KMS-11 (cell line): ENCODE data around the gene TGM6.

ENCODE experiments used
- H2AFZ ChIP-seq: fragments of 200-600 bp; sonication (generic); 2 replicates; pipeline ENCODE4 v1.6.1; 2016; ENCODE audit warnings: antibody characterized with exemption, mixed run types, low read depth
- H3K27ac ChIP-seq: fragments of 200-600 bp; sonication (generic); 2 replicates; pipeline ENCODE4 v1.6.1; 2016; ENCODE audit warnings: mild to moderate bottlenecking, mixed run types
- H3K27me3 ChIP-seq: fragments of 200-600 bp; sonication (generic); 2 replicates; pipeline ENCODE4 v1.6.1; 2017; ENCODE audit warnings: mild to moderate bottlenecking, low read depth, mixed run types, moderate library complexity; ENCODE audit not compliant: insufficient read depth
- H3K36me3 ChIP-seq: fragments of 200-600 bp; sonication (generic); 2 replicates; pipeline ENCODE4 v1.6.1; 2017; ENCODE audit warnings: mild to moderate bottlenecking, mixed run types; ENCODE audit not compliant: insufficient read depth
- H3K4me1 ChIP-seq: fragments of 200-600 bp; sonication (generic); 2 replicates; pipeline ENCODE4 v1.6.1; 2016; ENCODE audit warnings: mild to moderate bottlenecking, low read depth, mixed run types; ENCODE audit not compliant: poor library complexity, severe bottlenecking
- H3K4me2 ChIP-seq: fragments of 200-600 bp; sonication (generic); 2 replicates; pipeline ENCODE4 v1.7.0; 2016; ENCODE audit warnings: mild to moderate bottlenecking, mixed run types
- H3K4me3 ChIP-seq: fragments of 200-600 bp; sonication (generic); IDR thresholded peaks from 2 replicates; pipeline ENCODE4 v1.6.1; 2017; ENCODE audit warnings: low read depth, low read length, mixed read lengths; ENCODE audit not compliant: insufficient read depth
- H3K79me2 ChIP-seq: fragments of 200-600 bp; sonication (generic); 2 replicates; pipeline ENCODE4 v1.6.1; 2016; ENCODE audit warnings: low read depth, mixed run types; ENCODE audit not compliant: insufficient read depth
- H3K9ac ChIP-seq: fragments of 200-600 bp; sonication (generic); 2 replicates; pipeline ENCODE4 v1.6.1; 2016; ENCODE audit warnings: mild to moderate bottlenecking, mixed run types
- H4K20me1 ChIP-seq: fragments of 200-600 bp; sonication (generic); 2 replicates; pipeline ENCODE4 v1.6.1; 2016; ENCODE audit warnings: mild to moderate bottlenecking, mixed run types; ENCODE audit not compliant: insufficient read depth
- CTCF ChIP-seq: fragments of 200-600 bp; sonication (generic); conservative IDR thresholded peaks from 2 replicates; pipeline ENCODE4 v1.6.1; 2017; ENCODE audit warnings: low read depth, mild to moderate bottlenecking, antibody characterized with exemption, low read length, moderate library complexity, mixed read lengths

The TGM6 gene

GRCh38 chr20:2451939-2452732, 71.4 kb downstream of the TGM6 start:
- Histone ChIP-seq H3K27me3 (no peaks in the 10 kb centered on the region), H3K79me2 (no peaks in the 10 kb centered on the region), H3K9ac (no peak overlapping the region), H3K27ac (no peak overlapping the region), H4K20me1 (no peaks in the 10 kb centered on the region), H3K4me2 (no peak overlapping the region), H2AFZ (no peak overlapping the region), H3K4me1 (no peaks in the 10 kb centered on the region), H3K4me3 (no peak overlapping the region), H3K36me3 (no peaks in the 10 kb centered on the region)
- TF ChIP-seq CTCF, result peak; percentile 75

- no peaks in the 10 kb centered on the region for H4K20me1 ChIP-seq
- TF ChIP-seq CTCF, result no peak
- H3K9ac ChIP-seq, result no peak overlapping the region
- H3K27ac ChIP-seq, result no peak overlapping the region
- no peaks in the 10 kb centered on the region for H3K4me1 ChIP-seq
- H3K27me3 ChIP-seq, result no peaks in the 10 kb centered on the region
- no peaks in the 10 kb centered on the region for H3K79me2 ChIP-seq
- H3K4me2 ChIP-seq, result no peak overlapping the region
- no peaks in the 10 kb centered on the region for H3K36me3 ChIP-seq
- no peak overlapping the region for H2AFZ ChIP-seq
- no peak overlapping the region for H3K4me3 ChIP-seq
Observed at GRCh38 chr20:2453792-2454191, 73.1 kb downstream of the TGM6 start.

- Histone ChIP-seq H3K79me2 (no peaks in the 10 kb centered on the region), H3K27ac (no peak overlapping the region), H3K36me3 (no peaks in the 10 kb centered on the region), H4K20me1 (no peaks in the 10 kb centered on the region), H2AFZ (no peak overlapping the region), H3K4me3 (no peak overlapping the region), H3K9ac (no peak overlapping the region), H3K4me2 (no peak overlapping the region), H3K27me3 (no peaks in the 10 kb centered on the region), H3K4me1 (no peaks in the 10 kb centered on the region)
- no peak for TF ChIP-seq CTCF
Observed at GRCh38 chr20:2455771-2456497, 75.2 kb downstream of the TGM6 start.

- Histone ChIP-seq H3K79me2 (no peaks in the 10 kb centered on the region), H3K4me1 (no peaks in the 10 kb centered on the region), H3K27ac (no peak overlapping the region), H3K9ac (no peak overlapping the region), H3K4me2 (no peak overlapping the region), H3K27me3 (no peaks in the 10 kb centered on the region), H3K4me3 (no peak overlapping the region), H3K36me3 (no peaks in the 10 kb centered on the region), H2AFZ (no peak overlapping the region), H4K20me1 (no peaks in the 10 kb centered on the region)
- TF ChIP-seq CTCF, result no peak
Observed at GRCh38 chr20:2458919-2459499, 78.3 kb downstream of the TGM6 start.
